GM19328 (cell line): Measurements from ENCODE around the gene CDHR2.
"Not testable (repeated sequence)": the region's sequence is repeated elsewhere in the genome, so short reads cannot be mapped to it uniquely, and the experiment has no call there.

Source experiments
- ATAC-seq: cut with Tn5 transposase; IDR thresholded peaks from one replicate; pipeline ENCODE4 v1.9.1; 2021; ENCODE audit warnings: mild to moderate bottlenecking, moderate library complexity; ENCODE audit not compliant: unreplicated experiment

CDHR2 gene

DNA sequence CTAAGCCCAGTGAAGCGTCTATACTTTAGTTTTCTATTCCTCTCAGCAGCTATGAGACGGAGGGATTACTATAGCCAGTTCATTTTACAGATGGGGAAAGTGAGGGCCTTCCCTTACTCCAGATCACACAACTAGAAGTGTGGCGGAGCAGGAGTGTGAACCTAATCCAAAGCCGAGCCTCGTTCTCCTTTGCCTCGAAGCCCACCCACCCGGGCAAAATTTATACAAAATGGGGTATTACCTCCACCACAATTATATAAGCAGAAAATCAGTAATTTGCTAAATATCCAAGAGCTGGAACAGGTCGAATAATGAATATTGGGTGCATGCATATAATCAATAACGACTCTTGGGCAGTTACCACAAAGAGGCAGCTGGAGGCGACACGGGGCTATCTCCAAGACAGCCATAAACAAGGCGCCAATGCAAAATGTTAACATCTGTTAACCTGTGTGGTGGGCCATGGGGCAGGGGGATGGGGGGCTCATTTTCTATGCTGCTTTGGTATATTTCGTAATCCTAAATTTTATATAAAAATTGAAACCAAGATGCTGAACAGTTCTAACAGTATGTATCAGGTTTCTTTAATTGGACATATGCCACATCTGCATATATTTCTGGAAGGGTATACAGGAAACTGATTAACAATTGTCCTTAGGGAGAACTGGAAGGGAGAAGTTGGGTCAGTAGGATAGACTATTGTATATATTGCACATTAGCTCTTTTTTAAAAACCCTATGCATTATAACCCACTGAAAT is 10.7 kb upstream of the CDHR2 start:
- no peak for ATAC-seq

DNA sequence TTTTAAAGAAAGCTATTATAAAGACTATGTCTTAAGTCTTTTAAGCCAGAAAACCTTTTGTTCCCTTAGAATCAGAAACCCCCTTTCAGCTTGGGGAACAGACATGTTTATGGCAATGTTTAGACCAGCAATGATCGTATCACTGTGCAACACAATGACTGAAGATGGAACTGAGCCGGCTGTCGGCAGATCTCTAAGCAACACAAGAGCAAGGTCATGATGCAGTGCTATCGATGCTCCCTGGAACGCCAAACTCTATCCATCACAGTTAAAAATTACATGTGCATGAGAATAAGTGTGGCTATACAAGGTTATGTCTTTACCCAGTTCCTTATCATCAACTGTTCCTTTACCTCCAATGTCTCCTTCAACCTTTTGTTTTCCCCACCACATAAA is 10.2 kb upstream of the CDHR2 start:
- no peak for ATAC-seq

- no peak for ATAC-seq
Observed at GRCh38 chr5:176540476-176540899, 8.7 kb upstream of the CDHR2 start.

GRCh38 chr5:176540956-176541337 is 8.2 kb upstream of the CDHR2 start:
- no peak for ATAC-seq

DNA sequence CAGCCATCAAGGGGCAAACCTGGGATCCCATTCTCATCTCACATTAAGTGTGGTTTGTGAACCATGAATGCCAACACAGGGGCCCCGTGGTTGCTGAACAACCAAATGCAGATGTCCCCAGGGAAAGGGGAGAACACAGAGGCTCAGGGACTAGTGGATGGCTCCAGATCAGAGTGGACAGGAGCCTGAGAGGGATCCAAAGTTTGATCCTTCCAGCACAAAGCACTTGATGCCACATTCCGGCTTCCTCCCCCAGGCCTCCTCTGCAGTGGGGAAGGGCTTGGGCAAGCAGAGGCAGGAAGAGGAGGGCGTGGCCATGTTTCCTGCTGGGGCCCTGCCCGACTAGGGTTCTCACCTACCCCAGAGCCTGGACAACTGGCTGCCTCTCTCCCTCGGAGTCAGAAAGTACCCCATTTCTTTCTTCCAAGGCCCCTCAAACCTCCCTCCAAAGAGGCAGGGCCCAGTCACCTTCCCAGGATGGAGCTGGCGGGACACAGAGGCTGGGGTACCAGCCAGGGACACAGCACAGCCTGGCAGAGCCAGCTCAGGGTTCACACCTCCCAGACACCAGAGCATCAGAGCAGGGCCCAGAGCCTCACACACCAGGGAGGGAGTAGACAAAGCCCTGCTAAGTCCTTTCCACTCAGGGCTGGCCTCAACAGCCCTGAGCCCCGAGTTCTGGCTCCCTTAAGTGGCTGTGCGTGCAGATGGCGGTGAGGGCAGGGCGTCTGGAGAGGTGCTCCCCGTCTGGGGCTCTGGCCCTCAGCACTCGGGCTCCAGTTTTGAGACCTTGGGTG is 7.6 kb upstream of the CDHR2 start:
- ATAC-seq, result no peak

GRCh38 chr5:176542135-176542595 is 7.0 kb upstream of the CDHR2 start:
- ATAC-seq, result no peak

DNA sequence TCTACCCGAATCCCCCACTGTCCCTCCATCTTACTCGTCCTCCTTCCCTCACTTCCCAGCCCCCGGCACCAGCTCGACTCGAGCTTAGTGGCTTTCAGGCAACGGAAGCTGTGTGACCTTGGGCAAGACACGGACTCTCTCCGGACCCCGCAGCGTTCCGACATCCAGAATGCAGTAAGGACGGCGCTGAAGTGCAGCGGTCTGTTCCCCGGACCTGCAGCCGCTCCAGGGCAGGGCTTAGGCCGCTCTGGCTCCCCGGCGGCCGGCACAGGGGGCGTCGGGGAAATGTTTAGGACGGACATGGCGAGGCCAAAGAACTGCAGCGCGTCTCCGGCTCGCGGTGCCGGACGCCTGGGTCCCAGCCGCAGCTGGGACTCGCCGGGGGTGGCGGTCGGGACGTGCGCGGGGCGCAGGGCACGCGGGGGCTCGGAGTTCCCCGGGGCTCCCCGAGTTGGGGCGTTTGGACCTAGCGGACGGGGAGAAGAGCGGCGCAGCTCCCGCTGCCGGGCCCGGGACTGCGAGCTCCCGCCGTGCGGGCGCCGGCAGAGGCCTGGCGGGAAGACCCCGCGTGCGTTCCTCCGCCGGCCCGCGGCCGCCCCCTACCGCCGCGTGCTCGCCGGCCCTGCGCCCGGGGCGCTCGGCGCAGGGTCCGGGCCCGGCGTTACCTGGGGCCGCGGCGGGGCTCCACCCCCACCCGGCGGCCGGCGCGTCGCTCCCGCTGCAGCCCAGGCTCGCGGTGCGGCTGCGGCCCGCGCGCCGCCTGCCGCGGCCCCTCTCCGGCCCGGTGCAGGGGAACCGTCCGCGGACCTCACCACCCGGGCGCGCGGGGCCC is 6.3 kb upstream of the CDHR2 start:
- ATAC-seq, result peak; percentile 51

DNA sequence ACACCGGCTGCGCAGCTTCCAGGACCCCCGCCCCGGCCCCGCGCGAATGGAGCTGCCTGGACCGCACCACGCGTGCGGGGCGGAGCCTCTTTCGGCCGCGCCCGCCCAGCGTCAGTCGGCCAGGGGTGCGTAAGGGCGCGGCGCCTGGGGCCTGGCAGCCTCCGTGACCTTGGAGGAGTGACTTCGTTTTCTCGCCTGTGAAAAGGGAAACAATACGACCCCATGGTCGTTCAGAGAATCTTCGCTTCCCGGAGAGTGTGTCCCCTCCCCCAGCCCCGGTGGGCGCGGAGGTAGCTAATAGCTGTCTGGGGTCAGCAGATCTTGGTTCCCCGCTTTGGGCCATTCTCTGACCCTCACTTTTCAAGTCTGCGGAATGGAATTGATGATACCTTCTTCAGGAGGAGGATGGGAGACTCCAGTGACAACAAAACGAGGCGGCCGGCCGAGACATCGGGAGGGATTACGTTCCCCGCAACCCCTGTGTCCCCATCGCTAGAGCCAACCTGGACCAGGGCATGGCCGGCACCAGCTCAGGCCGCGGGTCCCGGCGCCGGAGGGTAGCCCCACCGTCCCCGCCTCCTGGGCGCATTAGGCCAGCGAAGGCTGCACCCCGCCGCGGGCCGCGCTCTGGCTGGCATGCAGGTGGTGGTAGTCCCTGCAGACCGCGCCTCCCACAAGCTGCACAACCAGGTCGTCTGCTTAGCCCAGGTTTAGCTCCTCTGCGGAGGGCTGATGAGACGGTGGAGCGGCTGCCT is 5.5 kb upstream of the CDHR2 start:
- peak; percentile 60 for ATAC-seq

DNA sequence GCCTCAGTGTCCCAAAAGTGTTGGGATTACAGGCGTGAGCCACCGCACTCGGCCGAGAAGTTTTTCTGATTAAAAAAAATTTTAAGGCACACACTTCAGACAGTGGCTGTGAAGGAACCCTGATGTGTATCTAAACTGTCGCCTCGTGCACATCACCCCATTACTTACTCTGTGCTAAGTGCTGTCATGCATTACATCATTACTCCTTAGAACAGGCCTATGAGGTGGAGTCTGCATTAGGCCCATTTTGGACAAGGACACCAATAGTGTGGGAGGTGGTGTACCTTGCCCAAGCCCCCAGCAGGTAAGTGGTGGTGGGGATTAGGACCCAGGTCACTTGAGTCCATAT is 3.8 kb upstream of the CDHR2 start:
- ATAC-seq, result no peak

- ATAC-seq, result no peak
Observed at GRCh38 chr5:176545737-176546509, 3.2 kb upstream of the CDHR2 start.

DNA sequence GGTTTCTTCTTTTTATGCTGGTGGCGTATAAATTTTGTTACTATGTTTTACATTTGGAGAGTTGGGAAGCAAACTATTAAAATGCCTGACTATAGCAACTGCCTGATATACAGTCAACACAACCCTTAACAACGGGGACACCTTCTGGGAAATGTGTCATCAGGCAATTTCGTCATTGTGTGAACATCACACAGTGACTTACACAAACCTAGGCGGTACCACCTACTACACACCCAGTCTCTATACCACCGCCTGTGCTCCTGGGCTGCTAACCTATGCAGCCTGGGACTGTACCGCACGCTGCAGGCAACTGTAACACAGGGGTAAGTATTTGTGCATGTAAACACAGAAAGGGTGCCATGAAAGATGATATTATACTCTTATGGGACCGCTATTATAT is 1.3 kb upstream of the CDHR2 start:
- no peak for ATAC-seq

GRCh38 chr5:176549871-176550270 is 729 bp downstream of the CDHR2 start:
- ATAC-seq, result no peak

- no peak for ATAC-seq
Observed at GRCh38 chr5:176550275-176550831, 1.2 kb downstream of the CDHR2 start.

GRCh38 chr5:176550937-176551336 is 1.8 kb downstream of the CDHR2 start:
- ATAC-seq, result not testable (repeated sequence)

- no peak for ATAC-seq
Observed at GRCh38 chr5:176552332-176552869, 3.3 kb downstream of the CDHR2 start.

- ATAC-seq, result no peak
Observed at GRCh38 chr5:176553260-176554085, 4.3 kb downstream of the CDHR2 start.

GRCh38 chr5:176557846-176558245 is 8.7 kb downstream of the CDHR2 start:
- ATAC-seq, result no peak

DNA sequence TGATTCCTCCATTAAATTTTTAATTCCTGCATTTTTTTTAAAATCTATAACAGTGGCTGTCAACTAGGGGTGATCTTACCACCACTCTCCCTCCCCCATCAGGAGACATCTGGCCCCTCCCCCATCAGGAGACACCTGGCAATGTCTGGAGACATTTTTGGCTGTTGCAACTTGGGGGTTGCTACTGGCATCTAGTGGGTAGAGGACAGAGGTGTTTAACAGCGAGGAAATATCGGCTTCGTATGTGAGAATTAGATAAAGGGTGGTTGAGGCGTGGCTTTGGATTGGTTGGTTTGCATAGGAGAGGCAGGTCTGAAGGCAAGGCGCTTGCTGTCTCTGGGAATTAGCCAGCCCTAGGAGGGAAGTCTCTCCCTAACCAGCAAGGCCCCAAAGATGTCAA is 10.5 kb downstream of the CDHR2 start:
- ATAC-seq, result no peak

GRCh38 chr5:176560364-176560763 is 11.2 kb downstream of the CDHR2 start:
- ATAC-seq, result no peak
